HG03439 (cell line): ENCODE data around the gene RCN2.
"Not testable (repeated sequence)": the region's sequence is repeated elsewhere in the genome, so short reads cannot be mapped to it uniquely, and the experiment has no call there.

Experiments
- ATAC-seq: cut with Tn5 transposase; IDR thresholded peaks from one replicate; pipeline ENCODE4 v1.9.1; 2021; ENCODE audit warnings: mild to moderate bottlenecking, moderate library complexity; ENCODE audit not compliant: unreplicated experiment

Gene RCN2

GRCh38 chr15:76930831-76931396 lies 635 bp upstream of the RCN2 start:
- ATAC-seq = no peak

- ATAC-seq = no peak
These were observed 802 bp downstream of the RCN2 start for GRCh38 chr15:76932135-76932966.

- ATAC-seq = no peak
These were observed 4.1 kb downstream of the RCN2 start for GRCh38 chr15:76935620-76936019.

- no peak for ATAC-seq
These were observed 5.1 kb downstream of the RCN2 start for GRCh38 chr15:76936671-76937070.

GRCh38 chr15:76938752-76939151 lies 7.2 kb downstream of the RCN2 start:
- ATAC-seq = no peak

- ATAC-seq = no peak
These were observed 8.2 kb downstream of the RCN2 start for GRCh38 chr15:76939715-76940114.

GRCh38 chr15:76941636-76942035 lies 10.1 kb downstream of the RCN2 start:
- ATAC-seq = no peak

GRCh38 chr15:76942331-76942730 lies 10.8 kb downstream of the RCN2 start:
- no peak for ATAC-seq

GRCh38 chr15:76945494-76946093 lies 14.0 kb downstream of the RCN2 start:
- no peak for ATAC-seq

GRCh38 chr15:76947454-76947853 lies 15.9 kb downstream of the RCN2 start:
- no peak for ATAC-seq

- no peak for ATAC-seq
These were observed 19.7 kb downstream of the RCN2 start for GRCh38 chr15:76951220-76951619.

- ATAC-seq = no peak
These were observed 22.4 kb downstream of the RCN2 start for GRCh38 chr15:76953913-76954312.

- ATAC-seq = no peak
These were observed 23.2 kb downstream of the RCN2 start for GRCh38 chr15:76954744-76955143.

GRCh38 chr15:76961268-76962011 lies 29.9 kb downstream of the RCN2 start:
- ATAC-seq = no peak

- no peak for ATAC-seq
These were observed 30.9 kb downstream of the RCN2 start for GRCh38 chr15:76962337-76963013.

- ATAC-seq = no peak
These were observed 32.0 kb downstream of the RCN2 start for GRCh38 chr15:76963596-76963995.

- no peak for ATAC-seq
These were observed 32.6 kb downstream of the RCN2 start for GRCh38 chr15:76964157-76964556.

GRCh38 chr15:76966051-76966450 lies 34.5 kb downstream of the RCN2 start:
- ATAC-seq = not testable (repeated sequence)

GRCh38 chr15:76967067-76967466 lies 35.5 kb downstream of the RCN2 start:
- no peak for ATAC-seq

- ATAC-seq = no peak
These were observed 36.8 kb downstream of the RCN2 start for GRCh38 chr15:76968306-76968705.
